ENCODE data around the gene CACHD1.
"Not testable (repeated sequence)": the region's sequence is repeated elsewhere in the genome, so short reads cannot be mapped to it uniquely, and the experiment has no call there.

DNA sequence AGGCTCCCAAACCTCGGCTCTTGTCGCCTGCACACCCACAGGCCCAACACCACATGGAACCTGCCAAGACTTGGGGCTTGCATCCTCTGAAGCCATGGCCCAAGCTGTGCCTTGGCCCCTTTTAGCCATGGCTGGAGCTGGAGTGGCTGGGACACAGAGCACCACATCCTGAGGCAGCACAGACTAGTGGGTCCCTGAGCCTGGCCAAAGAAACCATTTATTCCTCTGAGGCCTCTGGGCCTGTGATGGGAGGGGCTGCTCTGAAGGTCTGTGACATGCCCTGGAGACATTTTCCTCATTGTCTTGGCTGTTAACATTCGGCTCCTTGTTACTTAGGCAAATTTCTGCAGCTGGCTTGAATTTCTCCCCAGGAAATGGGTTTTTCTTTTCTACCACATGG lies 141.0 kb downstream of the CACHD1 start:
- TF ChIP-seq CTCF, POLR2A, EP300 (IDR thresholded peaks at IDR 0.05): not testable (repeated sequence)
